Inflammatory macrophage (primary cell): ENCODE data around the gene SLC8A3.

ENCODE experiments used
- DNase-seq, 2 donors: peaks; one replicate each; pipeline ENCODE4 v3.0.0-alpha.2; 2020 to 2022

Gene SLC8A3

GRCh38 chr14:70022771-70023445 lies 165.8 kb downstream of the SLC8A3 start:
- no peak for DNase-seq

GRCh38 chr14:70021548-70022220 lies 167.1 kb downstream of the SLC8A3 start:
- DNase-seq: peak; percentile 37 to 62

GRCh38 chr14:70020352-70021170 lies 168.2 kb downstream of the SLC8A3 start:
- DNase-seq: peak; percentile 21 to 33

- no peak for DNase-seq
These were observed 169.1 kb downstream of the SLC8A3 start for GRCh38 chr14:70019695-70020094.

GRCh38 chr14:70018713-70019211 lies 170.0 kb downstream of the SLC8A3 start:
- peak; percentile 70 to 76 for DNase-seq

- no peak for DNase-seq
These were observed 170.5 kb downstream of the SLC8A3 start for GRCh38 chr14:70018230-70018629.

GRCh38 chr14:70014406-70015095 lies 174.2 kb downstream of the SLC8A3 start:
- DNase-seq: peak; percentile 30 to 68

- DNase-seq: peak; percentile 21 to 47
These were observed 175.4 kb downstream of the SLC8A3 start for GRCh38 chr14:70013271-70013873.

- no peak for DNase-seq
These were observed 177.0 kb downstream of the SLC8A3 start for GRCh38 chr14:70011708-70012107.

GRCh38 chr14:70011098-70011497 lies 177.7 kb downstream of the SLC8A3 start:
- no peak for DNase-seq

- DNase-seq: no peak
These were observed 178.8 kb downstream of the SLC8A3 start for GRCh38 chr14:70009961-70010360.

GRCh38 chr14:70008284-70009262 lies 180.2 kb downstream of the SLC8A3 start:
- DNase-seq: no peak

- no peak for DNase-seq
These were observed 182.1 kb downstream of the SLC8A3 start for GRCh38 chr14:70006699-70007098.

GRCh38 chr14:70005281-70005805 lies 183.4 kb downstream of the SLC8A3 start:
- DNase-seq: no peak

GRCh38 chr14:70004791-70005190 lies 184.0 kb downstream of the SLC8A3 start:
- no peak for DNase-seq

GRCh38 chr14:70002589-70003346 lies 186.0 kb downstream of the SLC8A3 start:
- no peak for DNase-seq

- no peak for DNase-seq
These were observed 188.2 kb downstream of the SLC8A3 start for GRCh38 chr14:70000601-70001000.

- DNase-seq: no peak
These were observed 189.5 kb downstream of the SLC8A3 start for GRCh38 chr14:69999261-69999674.

GRCh38 chr14:69997849-69998248 lies 190.9 kb downstream of the SLC8A3 start:
- no peak for DNase-seq

- peak; percentile 7 to 25 for DNase-seq
These were observed 192.5 kb downstream of the SLC8A3 start for GRCh38 chr14:69996216-69996615.
